ENCODE results near the gene ISCA2.

The ISCA2 gene

GRCh38 chr14:74506411-74506851, 12.9 kb downstream of the ISCA2 start:
- TF ChIP-seq EZH2phosphoT487 (IDR thresholded peaks at IDR 0.05; ENCODE audit: low read length) = no peak
- no peak for TF ChIP-seq CTCF (IDR thresholded peaks at IDR 0.05; ENCODE audit: low read length)
- TF ChIP-seq EZH2 (optimal IDR thresholded peaks at IDR 0.05; ENCODE audit: low read depth, low read length) = no peak
- no peak overlapping the region for H3K4me2 ChIP-seq (ENCODE audit: low read depth, low read length)

GRCh38 chr14:74507085-74507484, 13.5 kb downstream of the ISCA2 start:
- Histone ChIP-seq H3K27ac (ENCODE audit: low read length) (no peak overlapping the region), H4K20me1 (ENCODE audit: insufficient read depth, low read length) (no peaks in the 10 kb centered on the region), H3K27me3 (replicated peaks; ENCODE audit: insufficient read depth, low read length) (peaks cover 29% of the 10 kb centered on the region), H3K9ac (ENCODE audit: low read length) (no peak overlapping the region), H3K36me3 (replicated peaks; ENCODE audit: insufficient read depth, low read length) (no peaks in the 10 kb centered on the region), H3K9me3 (replicated peaks; ENCODE audit: insufficient read depth, low read length) (no peaks in the 10 kb centered on the region), H2AFZ (ENCODE audit: low read length) (no peak overlapping the region), H3K4me2 (ENCODE audit: low read depth, low read length) (no peak overlapping the region), H3K9me2 (replicated peaks; ENCODE audit: insufficient read depth, low read length) (no peaks in the 10 kb centered on the region), H3F3A (ENCODE audit: insufficient read depth, low read length) (no peaks in the 10 kb centered on the region), H3K4me3 (ENCODE audit: low read length) (no peak overlapping the region), H3K79me2 (ENCODE audit: low read length) (no peaks in the 10 kb centered on the region), H3K4me1 (ENCODE audit: low read length) (no peaks in the 10 kb centered on the region)
- TF ChIP-seq EZH2 (optimal IDR thresholded peaks at IDR 0.05; ENCODE audit: low read depth, low read length) = no peak
- no peak for DNase-seq

More at GRCh38 chr14:74506411-74506851, 12.9 kb downstream of the ISCA2 start:
- Histone ChIP-seq H3K9me3 (replicated peaks; ENCODE audit: insufficient read depth, low read length) (no peaks in the 10 kb centered on the region), H3K4me3 (ENCODE audit: low read length) (no peak overlapping the region), H3K79me2 (ENCODE audit: low read length) (no peaks in the 10 kb centered on the region), H2AFZ (ENCODE audit: low read length) (no peak overlapping the region), H3K4me1 (ENCODE audit: low read length) (no peaks in the 10 kb centered on the region), H3F3A (ENCODE audit: insufficient read depth, low read length) (no peaks in the 10 kb centered on the region), H3K27ac (ENCODE audit: low read length) (no peak overlapping the region), H3K36me3 (replicated peaks; ENCODE audit: insufficient read depth, low read length) (no peaks in the 10 kb centered on the region), H4K20me1 (ENCODE audit: insufficient read depth, low read length) (no peaks in the 10 kb centered on the region), H3K9me2 (replicated peaks; ENCODE audit: insufficient read depth, low read length) (no peaks in the 10 kb centered on the region), H3K9ac (ENCODE audit: low read length) (no peak overlapping the region), H3K27me3 (replicated peaks; ENCODE audit: insufficient read depth, low read length) (peaks cover 24% of the 10 kb centered on the region)
- DNase-seq = no peak

- no peak overlapping the region for H3K4me2 ChIP-seq (ENCODE audit: low read depth, low read length)
- H3K9me2 ChIP-seq (replicated peaks; ENCODE audit: insufficient read depth, low read length) = no peaks in the 10 kb centered on the region
- no peaks in the 10 kb centered on the region for H3K4me1 ChIP-seq (ENCODE audit: low read length)
- TF ChIP-seq CTCF (IDR thresholded peaks at IDR 0.05; ENCODE audit: low read length) (no peak), EZH2phosphoT487 (IDR thresholded peaks at IDR 0.05; ENCODE audit: low read length) (no peak), EZH2 (optimal IDR thresholded peaks at IDR 0.05; ENCODE audit: low read depth, low read length) (no peak)
- no peaks in the 10 kb centered on the region for H3F3A ChIP-seq (ENCODE audit: insufficient read depth, low read length)
- no peaks in the 10 kb centered on the region for H3K36me3 ChIP-seq (replicated peaks; ENCODE audit: insufficient read depth, low read length)
- no peak for DNase-seq
- H3K4me3 ChIP-seq (ENCODE audit: low read length) = no peak overlapping the region
- no peak overlapping the region for H3K9ac ChIP-seq (ENCODE audit: low read length)
- peaks cover 37% of the 10 kb centered on the region for H3K27me3 ChIP-seq (replicated peaks; ENCODE audit: insufficient read depth, low read length)
- H2AFZ ChIP-seq (ENCODE audit: low read length) = no peak overlapping the region
- H3K79me2 ChIP-seq (ENCODE audit: low read length) = no peaks in the 10 kb centered on the region
- no peak overlapping the region for H3K27ac ChIP-seq (ENCODE audit: low read length)
- H3K9me3 ChIP-seq (replicated peaks; ENCODE audit: insufficient read depth, low read length) = no peaks in the 10 kb centered on the region
- no peaks in the 10 kb centered on the region for H4K20me1 ChIP-seq (ENCODE audit: insufficient read depth, low read length)
Measured at GRCh38 chr14:74507840-74508239, 14.3 kb downstream of the ISCA2 start.

- no peaks in the 10 kb centered on the region for H3K79me2 ChIP-seq (ENCODE audit: low read length)
- H3K9me2 ChIP-seq (replicated peaks; ENCODE audit: insufficient read depth, low read length) = no peaks in the 10 kb centered on the region
- no peak overlapping the region for H3K4me2 ChIP-seq (ENCODE audit: low read depth, low read length)
- no peaks in the 10 kb centered on the region for H3K4me1 ChIP-seq (ENCODE audit: low read length)
- no peak overlapping the region for H3K9ac ChIP-seq (ENCODE audit: low read length)
- no peaks in the 10 kb centered on the region for H3K36me3 ChIP-seq (replicated peaks; ENCODE audit: insufficient read depth, low read length)
- H3F3A ChIP-seq (ENCODE audit: insufficient read depth, low read length) = no peaks in the 10 kb centered on the region
- H3K27me3 ChIP-seq (replicated peaks; ENCODE audit: insufficient read depth, low read length) = peaks cover 42% of the 10 kb centered on the region
- no peak overlapping the region for H3K4me3 ChIP-seq (ENCODE audit: low read length)
- DNase-seq = no peak
- TF ChIP-seq CTCF (IDR thresholded peaks at IDR 0.05; ENCODE audit: low read length) = peak; percentile 8; the same call in 1 of the 2 replicates
- TF ChIP-seq EZH2phosphoT487 (IDR thresholded peaks at IDR 0.05; ENCODE audit: low read length) = no peak
- no peak for TF ChIP-seq EZH2 (optimal IDR thresholded peaks at IDR 0.05; ENCODE audit: low read depth, low read length)
- no peaks in the 10 kb centered on the region for H4K20me1 ChIP-seq (ENCODE audit: insufficient read depth, low read length)
- no peaks in the 10 kb centered on the region for H3K9me3 ChIP-seq (replicated peaks; ENCODE audit: insufficient read depth, low read length)
- no peak overlapping the region for H3K27ac ChIP-seq (ENCODE audit: low read length)
- no peak overlapping the region for H2AFZ ChIP-seq (ENCODE audit: low read length)
Measured at GRCh38 chr14:74508292-74508731, 14.7 kb downstream of the ISCA2 start.
